DMS 273 (cell line): ENCODE data around the gene CISTR.
A peak's percentile ranks its signal among the peaks of the same experiment; 100 is the strongest.
"Not testable (repeated sequence)": the region's sequence is repeated elsewhere in the genome, so short reads cannot be mapped to it uniquely, and the experiment has no call there.

Experiments used
- DNase-seq: peaks from one replicate; lab custom pipeline; 2025; ENCODE audit not compliant: unreplicated experiment; lab: John Stamatoyannopoulos, UW

The CISTR gene

DNA sequence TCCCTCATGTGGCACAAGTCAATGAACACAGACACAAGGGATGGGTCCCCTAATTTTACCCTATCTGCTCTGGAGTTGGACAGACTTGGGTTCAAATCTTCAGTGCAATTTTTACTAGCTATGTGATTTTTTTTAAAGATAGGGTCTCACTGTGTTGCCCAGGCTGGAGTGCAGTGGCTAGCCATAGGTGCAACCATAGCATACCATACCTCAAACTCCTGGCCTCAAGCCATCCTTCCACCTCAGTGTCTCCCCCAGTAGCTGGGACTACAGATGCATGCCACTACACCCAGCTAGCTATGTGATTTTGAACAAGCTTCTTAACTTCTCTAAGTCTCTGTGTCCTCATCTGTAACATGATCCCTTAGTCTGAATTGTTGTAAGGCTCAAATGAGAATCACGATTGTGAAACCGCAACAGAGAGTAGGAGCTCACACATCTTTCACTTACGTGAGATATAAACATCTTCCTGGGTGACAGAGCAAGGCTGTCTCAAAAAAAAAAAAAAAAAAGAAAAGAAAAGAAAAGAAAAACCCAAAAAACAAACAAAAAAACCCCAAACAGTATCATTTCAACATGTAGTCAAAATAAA lies 29.2 kb downstream of the CISTR start:
- DNase-seq: no peak

DNA sequence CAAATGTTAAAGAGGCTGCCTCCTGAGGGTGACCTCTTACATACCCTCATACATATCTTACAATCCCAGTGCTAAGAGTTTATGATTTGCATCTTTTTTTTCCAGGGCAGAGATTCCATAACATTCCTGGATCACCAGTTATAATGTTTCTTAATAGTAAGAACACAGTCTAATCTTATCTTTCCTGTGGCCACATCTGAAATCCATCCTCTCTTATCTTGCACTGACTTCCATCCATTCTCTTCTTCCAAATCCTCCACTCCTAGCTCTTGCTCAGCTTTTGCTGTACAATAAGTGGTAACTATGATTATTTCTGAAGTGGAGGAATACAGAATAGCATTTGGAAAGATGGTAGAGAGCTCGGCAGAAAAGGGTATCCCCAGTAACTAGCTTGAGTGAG lies 30.8 kb downstream of the CISTR start:
- no peak for DNase-seq

GRCh38 chr12:53719649-53720048 lies 32.1 kb downstream of the CISTR start:
- DNase-seq: no peak

- not testable (repeated sequence) for DNase-seq
These were observed 33.2 kb downstream of the CISTR start for GRCh38 chr12:53718567-53718966.

GRCh38 chr12:53717319-53717718 lies 34.5 kb downstream of the CISTR start:
- DNase-seq: no peak

- DNase-seq: no peak
These were observed 37.8 kb downstream of the CISTR start for GRCh38 chr12:53714004-53714403.

GRCh38 chr12:53713516-53713915 lies 38.3 kb downstream of the CISTR start:
- no peak for DNase-seq

DNA sequence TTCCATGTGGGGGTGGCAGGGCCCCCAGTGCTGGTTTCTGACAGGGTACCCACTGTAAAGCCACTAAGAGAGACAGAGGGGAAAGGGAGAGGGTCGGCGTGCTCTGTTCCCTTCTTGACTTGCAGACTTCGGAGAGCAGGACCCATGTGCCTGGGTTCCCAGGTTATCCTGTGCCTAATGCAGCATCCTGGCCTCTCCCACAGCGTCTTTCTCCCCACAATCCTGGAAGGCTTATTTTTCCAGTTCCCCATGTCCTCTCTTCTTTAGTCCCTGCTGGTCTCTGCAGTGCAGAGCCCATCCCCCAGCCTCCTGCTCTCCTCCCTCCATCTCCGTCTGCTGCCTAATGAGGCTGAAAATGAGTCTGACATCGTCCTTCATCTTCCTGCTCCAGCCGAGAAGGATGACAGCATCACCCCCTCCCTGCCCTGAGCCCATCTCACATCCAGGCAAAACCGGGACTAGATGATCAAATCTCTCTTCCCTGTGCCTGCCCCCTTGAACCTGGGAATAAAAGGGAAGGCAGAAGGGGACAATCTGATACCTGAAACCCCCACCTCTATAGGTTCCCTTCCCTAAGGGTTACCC lies 39.6 kb downstream of the CISTR start:
- peak; percentile 29 for DNase-seq

DNA sequence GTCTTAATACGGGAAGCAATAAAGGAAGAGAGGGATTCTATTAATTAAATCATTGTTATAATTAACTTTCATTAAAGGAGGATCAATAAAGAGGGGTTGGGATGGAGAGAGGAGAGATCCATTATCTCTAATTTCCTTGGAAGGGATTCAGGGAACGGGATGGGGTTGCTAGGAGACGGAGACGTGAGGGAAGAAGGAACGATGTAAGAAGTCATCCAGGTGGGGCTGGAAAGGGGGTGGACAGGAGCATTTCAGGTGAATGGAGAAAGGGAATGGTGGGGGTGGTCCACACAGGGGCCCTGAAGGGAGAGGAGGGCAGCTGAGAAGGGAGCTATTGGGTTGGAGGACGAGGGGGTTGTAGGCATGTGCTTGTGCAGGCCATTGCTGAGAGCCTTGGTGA lies 41.7 kb downstream of the CISTR start:
- no peak for DNase-seq

DNA sequence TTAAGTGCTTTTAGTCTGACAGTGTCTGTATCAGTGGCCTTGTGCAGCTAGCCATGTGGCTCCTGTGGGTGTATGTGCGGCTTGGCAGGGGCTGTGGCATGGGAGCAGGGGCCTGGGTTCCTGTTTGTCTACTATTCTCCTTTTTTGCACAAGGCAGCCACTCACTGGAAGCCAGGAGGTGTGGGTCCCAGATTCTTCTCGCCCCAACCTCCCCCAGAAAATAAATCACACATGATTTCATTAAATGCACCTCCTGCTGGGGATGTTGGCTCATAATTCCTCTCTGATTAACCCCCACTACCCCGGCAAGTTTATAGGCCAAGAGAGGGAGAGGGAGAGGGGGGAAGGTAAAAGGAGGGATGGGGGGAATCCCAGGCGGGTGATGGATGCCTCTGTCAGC lies 42.1 kb downstream of the CISTR start:
- peak; percentile 42 for DNase-seq

DNA sequence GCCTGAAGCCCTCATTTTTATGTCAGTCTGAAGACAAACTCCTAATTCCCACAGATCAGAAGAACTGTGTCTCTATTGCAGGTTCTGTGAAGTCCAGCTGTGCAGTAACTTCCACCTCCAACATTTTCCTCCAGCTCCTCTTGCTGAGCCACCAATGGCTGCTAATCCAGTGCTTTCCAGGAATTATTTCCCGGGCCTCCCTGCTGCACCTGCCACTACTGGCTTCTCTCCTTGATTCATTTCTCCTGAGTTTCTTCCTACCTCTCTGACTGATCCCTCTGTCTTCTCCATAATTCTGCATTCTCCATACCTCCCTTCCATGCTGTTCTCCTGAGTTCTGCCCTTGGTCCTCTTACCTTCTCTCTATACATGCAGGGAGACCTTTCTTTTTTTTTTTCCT lies 45.7 kb downstream of the CISTR start:
- DNase-seq: no peak

DNA sequence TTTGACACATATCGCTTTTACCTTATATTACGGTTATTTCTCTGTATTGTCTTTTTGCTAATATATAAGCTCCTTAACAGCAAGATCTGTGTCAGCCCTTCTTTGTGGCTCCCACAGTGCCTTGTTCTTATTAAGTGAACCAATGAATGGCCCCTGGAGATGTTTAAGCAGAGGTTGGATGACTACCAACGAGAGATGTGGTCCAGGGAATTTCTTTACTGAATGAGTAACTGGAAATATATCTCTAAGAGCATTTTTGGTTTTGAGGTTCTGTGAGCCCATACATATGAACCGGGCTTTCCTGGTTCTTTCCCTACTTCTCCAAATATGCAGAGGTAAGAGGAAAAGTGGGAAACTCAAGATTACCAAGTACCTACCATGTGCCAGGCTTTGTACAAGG lies 48.0 kb downstream of the CISTR start:
- DNase-seq: no peak

DNA sequence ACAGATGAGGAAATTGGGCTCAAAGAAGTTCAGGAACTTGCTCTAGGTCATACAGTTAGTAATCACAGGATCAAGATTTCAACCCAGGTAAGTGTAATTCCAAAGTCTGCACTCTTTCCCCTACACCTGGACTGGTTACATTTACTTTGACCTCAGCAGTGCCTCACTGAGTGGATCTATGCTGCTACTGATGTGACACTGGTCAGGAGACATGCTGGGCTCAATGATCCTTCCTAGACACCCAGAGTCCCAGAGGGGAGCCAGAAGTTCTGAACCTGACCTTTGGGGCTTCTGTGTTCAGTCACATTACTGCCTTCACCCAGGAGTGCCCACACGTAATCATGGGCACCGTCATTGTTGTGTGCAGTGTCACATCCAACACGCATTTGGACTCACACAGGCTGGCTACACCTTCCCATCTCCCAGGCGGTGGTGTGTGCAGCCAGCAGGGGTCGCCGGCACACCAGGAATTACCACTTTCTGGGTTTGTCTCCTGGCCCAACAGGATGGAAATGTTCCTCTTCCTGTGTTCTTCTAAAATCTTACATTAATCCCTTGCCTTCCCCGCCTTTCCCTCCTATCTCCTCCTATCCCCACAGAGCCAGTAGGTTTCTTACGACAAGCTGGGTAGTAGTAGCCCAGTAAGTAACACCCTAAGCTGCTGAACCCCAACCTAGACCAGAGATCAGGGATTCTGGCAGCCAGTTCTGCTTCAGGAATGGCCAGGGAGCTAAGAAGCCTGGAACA lies 50.1 kb downstream of the CISTR start:
- peak; percentile 75 for DNase-seq

DNA sequence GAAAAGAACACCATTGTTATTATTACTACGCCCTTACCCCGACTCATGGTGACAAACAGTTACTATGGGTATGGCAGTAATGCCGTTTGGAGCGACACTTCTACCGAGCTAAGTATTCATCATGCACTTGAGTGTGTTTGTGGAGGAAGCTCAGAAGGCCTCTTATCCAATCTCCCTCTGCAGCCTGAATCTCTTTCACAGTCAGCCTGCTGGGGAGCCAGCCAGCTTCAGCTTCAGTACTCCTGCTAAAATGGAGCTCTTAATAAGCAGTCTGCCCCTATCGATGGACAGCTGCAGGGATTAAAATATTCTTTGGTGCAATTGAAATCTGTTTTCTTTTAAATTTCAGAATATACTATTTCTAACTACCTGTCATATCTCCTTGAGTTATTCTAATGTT lies 51.2 kb downstream of the CISTR start:
- peak; percentile 6 for DNase-seq

- no peak for DNase-seq
These were observed 52.1 kb downstream of the CISTR start for GRCh38 chr12:53699678-53700025.

DNA sequence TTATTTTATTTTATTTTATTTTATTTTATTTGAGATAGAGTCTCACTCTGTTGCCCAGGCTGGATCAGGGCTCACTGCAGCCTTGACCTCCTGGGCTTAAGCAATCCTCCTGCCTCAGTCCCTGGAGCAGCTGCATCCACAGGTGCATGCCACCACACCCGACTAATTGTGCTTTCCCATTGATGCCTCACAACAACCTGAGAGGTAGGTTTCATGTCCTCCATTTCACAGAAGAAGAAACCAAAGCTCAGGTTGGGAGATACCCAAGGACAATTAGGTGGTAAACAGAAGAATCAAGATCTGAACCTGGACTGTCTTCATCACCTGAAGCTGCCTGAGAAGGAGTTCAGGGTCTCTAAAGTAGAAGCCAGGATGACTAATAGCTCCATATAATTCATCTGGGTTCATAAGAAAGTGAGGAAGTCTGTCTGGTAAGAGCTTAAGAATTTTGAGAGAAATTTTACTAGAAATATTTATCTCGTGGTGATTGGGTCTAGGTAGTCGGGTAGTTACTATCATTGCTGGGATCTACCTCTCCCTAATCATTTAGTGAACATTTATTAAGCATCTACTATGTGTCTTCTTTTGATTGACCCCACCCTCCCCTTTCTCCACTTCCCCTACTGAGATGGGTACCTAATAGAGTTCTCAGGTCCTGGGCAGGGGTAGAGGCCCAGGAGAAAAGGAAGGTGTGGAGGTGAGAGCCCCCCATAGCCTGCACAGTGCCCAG lies 52.7 kb downstream of the CISTR start:
- no peak for DNase-seq

GRCh38 chr12:53696655-53697331 lies 55.0 kb downstream of the CISTR start:
- DNase-seq: no peak
